ENCODE measurements around the gene WDR64.

WDR64 gene

DNA sequence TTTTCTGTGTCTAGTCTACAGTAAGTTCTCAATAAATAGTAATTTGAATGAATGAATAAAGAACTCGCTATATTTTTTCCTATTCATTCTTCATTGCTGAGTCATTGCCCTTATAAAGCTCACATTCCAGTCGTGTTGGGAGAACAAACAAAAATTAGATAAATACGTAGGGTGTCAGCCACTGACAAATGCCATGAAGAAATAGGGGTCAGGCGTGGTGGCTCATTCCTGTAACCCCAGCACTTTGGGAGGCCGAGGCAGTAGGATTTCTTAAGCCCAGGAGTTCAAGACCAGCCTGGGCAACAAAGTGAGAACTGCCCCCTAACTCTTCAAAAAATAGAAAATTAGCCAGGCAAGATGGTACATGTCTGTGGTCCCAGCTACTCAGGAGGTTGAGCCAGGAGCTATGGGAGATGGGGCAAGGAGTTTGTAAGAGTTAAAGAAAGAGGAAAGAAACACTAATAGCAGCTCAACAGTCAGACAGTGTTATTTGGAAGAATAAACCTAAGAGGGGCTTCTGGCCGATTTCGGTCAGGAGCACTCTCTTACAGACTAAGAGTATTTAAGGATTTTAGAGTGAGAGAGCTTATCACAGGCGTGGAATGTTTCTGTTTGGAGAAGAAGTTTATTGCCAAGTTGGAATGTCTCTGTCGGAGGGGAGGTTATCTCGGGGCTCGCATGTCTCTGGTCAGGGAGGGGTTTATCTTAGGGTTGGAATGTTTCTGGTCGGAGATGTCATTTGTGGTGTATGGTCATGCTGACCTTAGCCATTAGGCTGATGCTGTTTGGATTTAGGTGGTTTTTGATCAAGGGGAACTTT lies 10.1 kb upstream of the WDR64 start:
- no peak overlapping the region for H3K4me3 ChIP-seq (ENCODE audit: low read length)
- peak; percentile 48 for DNase-seq (ENCODE audit: low read depth)
- TF ChIP-seq, protein P1, sequence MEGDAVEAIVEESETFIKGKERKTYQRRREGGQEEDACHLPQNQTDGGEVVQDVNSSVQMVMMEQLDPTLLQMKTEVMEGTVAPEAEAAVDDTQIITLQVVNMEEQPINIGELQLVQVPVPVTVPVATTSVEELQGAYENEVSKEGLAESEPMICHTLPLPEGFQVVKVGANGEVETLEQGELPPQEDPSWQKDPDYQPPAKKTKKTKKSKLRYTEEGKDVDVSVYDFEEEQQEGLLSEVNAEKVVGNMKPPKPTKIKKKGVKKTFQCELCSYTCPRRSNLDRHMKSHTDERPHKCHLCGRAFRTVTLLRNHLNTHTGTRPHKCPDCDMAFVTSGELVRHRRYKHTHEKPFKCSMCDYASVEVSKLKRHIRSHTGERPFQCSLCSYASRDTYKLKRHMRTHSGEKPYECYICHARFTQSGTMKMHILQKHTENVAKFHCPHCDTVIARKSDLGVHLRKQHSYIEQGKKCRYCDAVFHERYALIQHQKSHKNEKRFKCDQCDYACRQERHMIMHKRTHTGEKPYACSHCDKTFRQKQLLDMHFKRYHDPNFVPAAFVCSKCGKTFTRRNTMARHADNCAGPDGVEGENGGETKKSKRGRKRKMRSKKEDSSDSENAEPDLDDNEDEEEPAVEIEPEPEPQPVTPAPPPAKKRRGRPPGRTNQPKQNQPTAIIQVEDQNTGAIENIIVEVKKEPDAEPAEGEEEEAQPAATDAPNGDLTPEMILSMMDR (conservative IDR thresholded peaks at IDR 0.05; ENCODE audit: low read depth, low read length) = no peak

DNA sequence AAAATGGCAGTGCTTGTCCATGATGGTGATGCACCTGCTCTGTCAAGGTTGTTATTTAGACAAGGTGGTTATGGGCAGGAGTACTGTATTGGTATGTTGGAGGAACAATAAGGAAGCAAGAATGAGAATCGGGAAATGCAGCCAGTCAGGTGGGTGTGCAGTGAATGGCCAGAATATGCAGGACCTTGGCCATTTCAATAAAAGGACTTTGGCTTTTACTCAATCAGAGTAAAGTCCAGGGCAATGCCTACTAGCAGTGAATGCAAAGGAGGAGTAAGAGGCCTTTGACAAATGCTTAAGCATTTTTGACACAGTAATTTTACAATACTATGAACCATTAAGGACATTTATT lies 9.5 kb upstream of the WDR64 start:
- no peak for DNase-seq (ENCODE audit: low read depth)
- TF ChIP-seq, protein P1 (conservative IDR thresholded peaks at IDR 0.05; ENCODE audit: low read depth, low read length) = no peak
- H3K4me3 ChIP-seq (ENCODE audit: low read length) = no peak overlapping the region

DNA sequence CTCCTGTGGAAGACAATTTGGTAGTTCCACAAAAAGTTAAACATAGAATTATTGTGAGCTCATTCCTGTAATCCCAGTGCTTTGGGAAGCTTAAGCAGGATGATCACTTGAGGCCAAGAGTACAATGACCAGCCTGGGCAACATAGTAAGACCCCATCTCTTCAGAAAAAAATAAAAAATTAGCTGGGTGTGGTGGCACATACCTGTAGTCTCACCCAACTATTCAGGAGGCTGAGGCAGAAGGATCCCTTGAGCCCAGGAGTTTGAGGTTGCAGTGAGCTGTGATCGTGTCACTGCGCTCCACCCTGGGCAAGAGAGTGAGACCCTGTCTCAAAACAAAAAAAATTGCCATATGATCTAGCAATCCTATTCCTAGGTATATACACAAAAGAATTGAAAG lies 7.8 kb upstream of the WDR64 start:
- no peak overlapping the region for H3K4me3 ChIP-seq (ENCODE audit: low read length)
- no peak for DNase-seq (ENCODE audit: low read depth)
- TF ChIP-seq, protein P1 (conservative IDR thresholded peaks at IDR 0.05; ENCODE audit: low read depth, low read length) = no peak

DNA sequence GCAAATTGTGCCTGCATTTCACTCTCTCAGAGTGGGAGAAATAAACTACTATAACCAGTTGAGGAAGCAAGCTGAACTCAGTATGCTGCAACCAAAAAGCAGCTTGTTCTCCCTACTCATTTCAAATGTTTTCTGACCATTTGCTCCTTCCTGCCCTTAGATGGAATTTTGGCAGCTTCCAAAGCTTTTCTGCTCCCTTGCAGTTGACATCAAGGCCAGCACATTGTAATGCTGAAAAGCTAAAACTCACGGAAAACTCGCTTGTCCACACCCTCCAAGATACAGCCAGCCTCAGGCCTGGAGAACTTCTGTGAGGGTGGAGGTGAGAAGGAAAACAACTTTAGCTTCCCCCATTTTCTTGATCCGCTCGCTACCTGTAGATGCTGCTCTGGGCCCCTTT lies 6.9 kb upstream of the WDR64 start:
- no peak for DNase-seq (ENCODE audit: low read depth)
- TF ChIP-seq, protein P1 (conservative IDR thresholded peaks at IDR 0.05; ENCODE audit: low read depth, low read length) = no peak
- no peak overlapping the region for H3K4me3 ChIP-seq (ENCODE audit: low read length)

DNA sequence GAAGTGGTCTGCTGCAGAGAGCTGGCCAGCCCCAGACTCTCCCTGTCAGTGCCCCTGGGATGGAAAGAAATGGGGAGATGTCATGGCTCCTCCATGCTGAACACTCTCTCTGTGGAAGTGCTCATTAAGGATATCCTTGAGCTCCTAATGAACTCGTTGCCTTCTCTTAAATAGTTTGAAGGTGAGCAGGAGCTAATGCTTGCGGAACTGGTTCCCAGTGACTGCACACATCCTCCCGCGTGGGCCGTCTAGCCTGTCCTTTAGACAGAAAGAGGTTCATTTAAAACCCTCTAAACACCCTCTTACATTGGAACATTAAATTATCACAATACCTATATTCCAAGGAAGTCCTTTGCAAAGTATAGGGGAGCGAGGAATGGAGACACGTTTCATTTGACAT lies 5.9 kb upstream of the WDR64 start:
- no peak for DNase-seq (ENCODE audit: low read depth)
- no peak overlapping the region for H3K4me3 ChIP-seq (ENCODE audit: low read length)
- TF ChIP-seq, protein P1 (conservative IDR thresholded peaks at IDR 0.05; ENCODE audit: low read depth, low read length) = no peak

DNA sequence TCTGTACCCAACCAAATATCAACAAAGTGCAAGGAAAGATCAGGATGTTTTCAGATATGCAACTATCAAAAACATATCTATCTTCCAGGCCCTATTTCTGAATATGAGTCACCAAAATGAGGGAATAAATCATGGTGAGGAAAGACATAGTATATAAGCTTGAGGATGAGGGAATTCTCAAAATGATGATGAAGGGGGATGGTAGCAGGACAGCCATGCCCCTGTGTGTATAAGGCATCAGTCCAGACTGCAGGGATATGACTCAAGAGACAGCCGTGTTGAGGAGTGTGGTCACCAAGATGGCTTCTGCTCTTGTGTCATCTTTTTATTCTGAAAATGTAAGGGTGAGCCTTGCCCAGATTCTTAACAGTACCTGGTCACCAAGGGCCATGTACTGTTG lies 4.4 kb upstream of the WDR64 start:
- no peak overlapping the region for H3K4me3 ChIP-seq (ENCODE audit: low read length)
- TF ChIP-seq, protein P1 (conservative IDR thresholded peaks at IDR 0.05; ENCODE audit: low read depth, low read length) = no peak
- DNase-seq (ENCODE audit: low read depth) = no peak

DNA sequence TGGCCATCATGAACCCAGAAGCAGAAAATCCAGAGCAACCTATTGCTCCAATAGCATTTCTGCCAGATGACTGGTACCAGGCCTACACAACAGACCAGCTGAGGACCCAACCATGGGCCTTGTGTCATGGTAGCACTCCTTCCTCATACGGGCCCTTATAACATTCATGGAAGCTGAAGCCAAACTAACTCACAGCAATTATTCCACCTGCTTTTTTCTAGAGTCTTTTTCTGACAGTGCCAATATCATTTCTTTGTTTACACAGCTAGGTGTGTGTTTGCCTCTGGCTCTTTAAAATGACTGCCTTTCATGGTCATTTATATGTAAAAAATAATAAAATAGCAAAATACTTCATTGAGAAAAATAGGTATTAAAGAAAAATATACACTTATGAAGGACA lies 3.9 kb upstream of the WDR64 start:
- H3K4me3 ChIP-seq (ENCODE audit: low read length) = no peak overlapping the region
- no peak for DNase-seq (ENCODE audit: low read depth)
- TF ChIP-seq, protein P1 (conservative IDR thresholded peaks at IDR 0.05; ENCODE audit: low read depth, low read length) = no peak

Data from retinal pigment epithelial cell (primary cell).